Astrocyte of the spinal cord (primary cell): ENCODE results near the gene PLD1.

Experiments used
- DNase-seq: peaks from one replicate; pipeline ENCODE4 v3.0.0; 2011; ENCODE audit warnings: low read depth, low spot score
- H3K4me3 ChIP-seq: 2 replicates; pipeline ENCODE4 v1.5.1; 2011; ENCODE audit warnings: low read depth, mild to moderate bottlenecking, low read length, moderate library complexity
- in situ Hi-C: cut with HindIII; loops from 2 replicates; pipeline ENCODE4 v1.10.0; 2017; ENCODE audit warnings: low sequenced_read_pairs
- TF ChIP-seq, protein P1 (sequence below): IDR thresholded peaks from 2 replicates; pipeline ENCODE4 v1.5.1; 2012; ENCODE audit warnings: low read depth, mild to moderate bottlenecking, low read length, inconsistent platforms

PLD1 gene

DNA sequence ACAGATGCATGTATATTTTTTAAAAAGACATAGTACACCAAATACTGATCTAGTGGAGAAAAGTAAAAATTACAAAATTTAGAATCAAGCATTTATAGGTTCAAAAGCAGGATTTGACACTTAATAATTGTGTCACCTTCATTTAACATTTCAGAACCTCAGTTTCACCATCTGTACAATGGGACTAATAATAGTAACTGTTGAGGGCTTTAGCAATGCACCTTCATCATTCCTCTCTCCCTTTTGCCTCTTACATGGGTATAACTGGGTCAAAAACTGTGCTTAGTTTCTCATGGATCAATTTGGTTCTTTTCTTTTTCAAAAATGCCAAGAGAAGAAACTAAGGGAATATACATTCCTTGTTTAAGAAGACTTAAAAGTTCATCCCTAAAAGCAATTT, 27.4 kb upstream of the PLD1 start:
- no peak overlapping the region for H3K4me3 ChIP-seq

DNA sequence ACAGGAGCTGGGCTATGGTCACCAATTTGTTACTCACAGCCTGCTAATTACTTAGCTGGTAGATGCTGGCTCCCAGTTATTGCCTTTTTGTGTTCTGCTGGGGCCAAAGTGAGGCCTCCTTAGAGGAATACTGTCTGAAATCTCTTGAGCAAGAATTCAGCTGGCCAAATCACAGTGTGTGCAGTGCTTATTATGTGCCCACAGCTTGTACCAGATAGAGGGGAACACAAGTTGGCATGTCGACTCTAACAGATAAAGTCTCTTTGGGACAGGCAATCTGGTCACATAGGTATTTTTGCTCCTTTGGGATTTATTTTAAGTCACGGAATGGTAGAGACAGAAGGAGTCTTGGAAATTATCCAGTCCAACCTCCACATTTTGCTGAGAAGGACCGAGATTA, 26.6 kb upstream of the PLD1 start:
- H3K4me3 ChIP-seq, result no peak overlapping the region
- TF ChIP-seq, protein P1, sequence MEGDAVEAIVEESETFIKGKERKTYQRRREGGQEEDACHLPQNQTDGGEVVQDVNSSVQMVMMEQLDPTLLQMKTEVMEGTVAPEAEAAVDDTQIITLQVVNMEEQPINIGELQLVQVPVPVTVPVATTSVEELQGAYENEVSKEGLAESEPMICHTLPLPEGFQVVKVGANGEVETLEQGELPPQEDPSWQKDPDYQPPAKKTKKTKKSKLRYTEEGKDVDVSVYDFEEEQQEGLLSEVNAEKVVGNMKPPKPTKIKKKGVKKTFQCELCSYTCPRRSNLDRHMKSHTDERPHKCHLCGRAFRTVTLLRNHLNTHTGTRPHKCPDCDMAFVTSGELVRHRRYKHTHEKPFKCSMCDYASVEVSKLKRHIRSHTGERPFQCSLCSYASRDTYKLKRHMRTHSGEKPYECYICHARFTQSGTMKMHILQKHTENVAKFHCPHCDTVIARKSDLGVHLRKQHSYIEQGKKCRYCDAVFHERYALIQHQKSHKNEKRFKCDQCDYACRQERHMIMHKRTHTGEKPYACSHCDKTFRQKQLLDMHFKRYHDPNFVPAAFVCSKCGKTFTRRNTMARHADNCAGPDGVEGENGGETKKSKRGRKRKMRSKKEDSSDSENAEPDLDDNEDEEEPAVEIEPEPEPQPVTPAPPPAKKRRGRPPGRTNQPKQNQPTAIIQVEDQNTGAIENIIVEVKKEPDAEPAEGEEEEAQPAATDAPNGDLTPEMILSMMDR, result no peak
- in situ Hi-C loops, result no loop called here
- no peak for DNase-seq

More for the DNA sequence above, 27.4 kb upstream of the PLD1 start:
- TF ChIP-seq, protein P1, result no peak
- in situ Hi-C loops, result no loop called here
- DNase-seq, result no peak

DNA sequence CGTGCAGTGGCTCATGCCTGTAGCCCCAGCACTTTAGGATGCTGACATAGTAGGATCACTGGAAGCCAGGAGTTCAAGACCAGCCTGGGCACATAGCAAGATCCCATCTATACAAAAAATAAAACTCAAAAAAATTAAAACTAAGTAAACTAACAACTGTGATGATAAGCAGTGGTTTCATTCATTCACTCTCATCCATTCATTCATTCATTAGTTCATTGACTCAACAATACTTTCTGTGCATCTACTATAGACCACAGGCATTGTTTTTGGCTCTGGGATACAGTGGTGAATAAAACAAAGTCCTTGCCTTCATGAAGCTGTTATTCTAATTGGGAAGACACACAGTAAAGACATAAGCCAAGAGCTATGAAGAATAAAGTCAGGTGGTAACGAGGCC, 25.3 kb upstream of the PLD1 start:
- H3K4me3 ChIP-seq, result no peak overlapping the region
- DNase-seq, result no peak
- TF ChIP-seq, protein P1, result no peak
- in situ Hi-C loops, result no loop called here

DNA sequence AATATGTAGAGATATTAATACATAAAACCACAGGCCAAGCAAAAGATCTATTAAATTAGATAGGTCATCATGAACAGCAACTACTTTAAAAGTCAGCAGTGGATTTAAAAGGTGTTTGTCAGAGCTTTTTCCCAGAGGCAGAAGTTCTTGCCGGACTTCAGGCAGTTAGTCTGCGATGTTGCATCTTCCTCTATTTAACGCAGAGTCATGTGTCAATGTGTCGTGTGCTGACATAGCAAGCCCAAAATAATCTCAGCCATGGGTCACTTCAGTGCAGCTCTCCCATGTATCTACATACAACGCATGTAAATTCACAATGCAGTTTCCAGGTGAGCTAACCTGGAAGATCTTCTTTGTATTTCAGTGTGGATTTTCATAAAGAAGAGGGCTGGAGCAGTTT, 24.8 kb upstream of the PLD1 start:
- H3K4me3 ChIP-seq, result no peak overlapping the region
- no peak for DNase-seq
- TF ChIP-seq, protein P1, result no peak
- in situ Hi-C loops, result no loop called here

DNA sequence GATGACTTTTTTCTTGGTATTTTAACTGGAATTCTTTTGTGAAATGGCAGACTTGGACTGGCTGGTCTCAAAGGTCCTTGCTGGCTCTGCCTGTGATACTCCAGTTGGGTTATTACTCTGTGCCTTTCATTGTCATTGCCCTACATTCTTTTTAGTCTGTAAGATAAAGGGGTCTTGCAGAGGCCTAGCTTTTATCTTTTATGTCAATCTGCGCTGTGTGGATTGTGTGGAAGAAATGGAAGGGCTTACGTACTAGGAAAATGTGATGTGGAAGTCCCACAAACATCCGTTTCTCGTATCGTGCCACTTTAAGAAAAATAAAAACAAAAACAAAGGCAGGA, 24.1 kb upstream of the PLD1 start:
- H3K4me3 ChIP-seq, result no peak overlapping the region
- DNase-seq, result no peak
- in situ Hi-C loops, result no loop called here
- TF ChIP-seq, protein P1, result no peak

DNA sequence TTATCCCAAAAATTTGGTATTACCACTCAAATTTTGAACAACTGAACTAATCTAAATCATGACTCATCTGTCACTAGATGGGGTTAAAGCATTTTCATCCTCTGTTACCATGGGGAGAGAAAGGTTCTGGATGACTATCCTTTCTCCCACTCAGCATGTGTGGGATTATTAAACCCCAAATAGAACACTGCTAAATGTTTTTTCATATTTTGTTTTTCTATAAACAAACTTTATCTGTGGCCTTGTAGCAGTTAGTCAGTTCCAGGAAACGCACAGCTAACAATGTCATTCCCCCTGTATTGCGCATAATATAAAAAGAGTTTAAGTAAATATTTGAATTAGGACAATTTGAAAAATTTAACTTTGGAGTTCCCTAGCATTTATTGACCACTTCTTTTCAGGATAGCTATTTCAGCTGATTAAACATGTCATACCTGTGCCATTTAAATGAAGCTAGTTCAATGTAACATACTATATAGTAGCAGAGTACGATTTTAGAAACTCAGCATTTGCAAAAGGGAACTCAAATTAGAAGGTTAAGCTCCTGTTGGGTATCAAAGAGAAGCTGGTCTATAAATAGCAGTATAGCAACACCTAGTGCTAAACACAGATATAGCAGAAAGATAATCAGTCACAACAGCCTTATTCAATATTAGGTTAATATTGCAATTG, 23.6 kb upstream of the PLD1 start:
- TF ChIP-seq, protein P1, result peak; percentile 50
- in situ Hi-C loops, result no loop called here
- DNase-seq, result peak; percentile 56
- no peak overlapping the region for H3K4me3 ChIP-seq
